ENCODE measurements around the gene PTCHD1.

PTCHD1 gene

GRCh38 chrX:23334848-23335599 lies at the start of gene PTCHD1:
Gene PTCHD1, plus strand, starts transcription at chrX:23334849. Its CDS starts 27 bp downstream, at chrX:23334876.
- H3K4me1 Mint-ChIP-seq: peaks cover 38% of the 10 kb centered on the region
- no peaks in the 10 kb centered on the region for H3K9me3 Mint-ChIP-seq
- TF ChIP-seq CTCF (IDR thresholded peaks at IDR 0.05): no peak
- H3K36me3 Mint-ChIP-seq (ENCODE audit: low read depth): no peaks in the 10 kb centered on the region
- DNase-seq: peak; percentile 41
- no peak within 1 kb of the TSS for H3K27ac Mint-ChIP-seq
- H3K27me3 Mint-ChIP-seq (ENCODE audit: low read depth, poor library complexity): peaks cover 94% of the 10 kb centered on the region
- H3K4me3 Mint-ChIP-seq: peak within 1 kb of the TSS; percentile 87

GRCh38 chrX:23286731-23287130 lies 47.9 kb upstream of the PTCHD1 start:
- TF ChIP-seq CTCF (IDR thresholded peaks at IDR 0.05): no peak
- Mint-ChIP-seq H3K36me3 (ENCODE audit: low read depth) (no peaks in the 10 kb centered on the region), H3K4me1 (peaks cover 20% of the 10 kb centered on the region), H3K27me3 (ENCODE audit: low read depth, poor library complexity) (peaks cover 8% of the 10 kb centered on the region), H3K4me3 (no peak overlapping the region), H3K9me3 (no peaks in the 10 kb centered on the region), H3K27ac (no peak overlapping the region)
- no peak for DNase-seq

- H3K27ac Mint-ChIP-seq: no peak overlapping the region
- DNase-seq: no peak
- peaks cover 8% of the 10 kb centered on the region for H3K27me3 Mint-ChIP-seq (ENCODE audit: low read depth, poor library complexity)
- H3K36me3 Mint-ChIP-seq (ENCODE audit: low read depth): no peaks in the 10 kb centered on the region
- H3K9me3 Mint-ChIP-seq: no peaks in the 10 kb centered on the region
- no peak for TF ChIP-seq CTCF (IDR thresholded peaks at IDR 0.05)
- H3K4me3 Mint-ChIP-seq: no peak overlapping the region
- H3K4me1 Mint-ChIP-seq: peaks cover 22% of the 10 kb centered on the region
Observed at GRCh38 chrX:23287191-23287725, 47.4 kb upstream of the PTCHD1 start.

GRCh38 chrX:23292354-23292987 lies 42.2 kb upstream of the PTCHD1 start:
- TF ChIP-seq CTCF (IDR thresholded peaks at IDR 0.05): no peak
- Mint-ChIP-seq H3K9me3 (no peaks in the 10 kb centered on the region), H3K27ac (peak overlapping the region; percentile 86), H3K4me1 (peaks cover 15% of the 10 kb centered on the region), H3K27me3 (ENCODE audit: low read depth, poor library complexity) (peaks cover 12% of the 10 kb centered on the region), H3K4me3 (no peak overlapping the region), H3K36me3 (ENCODE audit: low read depth) (no peaks in the 10 kb centered on the region)
- DNase-seq: no peak

- DNase-seq: peak; percentile 7
- Mint-ChIP-seq H3K4me1 (peaks cover 15% of the 10 kb centered on the region), H3K4me3 (no peak overlapping the region), H3K36me3 (ENCODE audit: low read depth) (no peaks in the 10 kb centered on the region), H3K27me3 (ENCODE audit: low read depth, poor library complexity) (peaks cover 14% of the 10 kb centered on the region), H3K27ac (peak overlapping the region; percentile 86), H3K9me3 (no peaks in the 10 kb centered on the region)
- no peak for TF ChIP-seq CTCF (IDR thresholded peaks at IDR 0.05)
Observed at GRCh38 chrX:23292988-23293651, 41.5 kb upstream of the PTCHD1 start.
